Central memory CD4-positive, alpha-beta T cell (primary cell): ENCODE data around the gene ALOX5AP.

Source experiments
- DNase-seq: peaks from one replicate; pipeline ENCODE4 v3.0.0; 2022

The ALOX5AP gene

GRCh38 chr13:30797847-30798535, 62.6 kb downstream of the ALOX5AP start:
- DNase-seq: no peak

- DNase-seq: no peak
These were observed 63.5 kb downstream of the ALOX5AP start for GRCh38 chr13:30798776-30799355.

DNA sequence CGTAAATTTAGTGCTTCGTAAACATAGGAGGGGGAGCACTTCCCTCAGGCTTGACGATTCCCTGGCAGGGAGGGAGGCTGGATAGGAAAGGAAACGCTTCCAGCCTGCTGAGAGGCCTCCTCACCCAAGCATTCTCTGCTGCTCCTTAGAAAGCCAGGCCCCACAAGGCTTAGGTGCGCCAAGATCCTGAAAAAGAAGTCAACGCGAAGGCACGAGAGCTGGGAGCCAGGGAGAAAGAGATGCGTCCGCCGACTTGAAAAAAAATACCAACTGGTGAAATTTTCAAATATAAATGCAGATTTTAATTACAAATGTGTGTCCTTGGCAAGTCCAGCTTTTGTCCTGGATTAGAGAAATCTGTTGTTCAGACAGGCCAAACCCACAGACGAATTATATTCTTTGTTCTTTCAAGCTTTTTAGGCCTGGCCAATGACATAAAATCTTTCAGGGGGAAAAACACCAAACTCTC, 64.0 kb downstream of the ALOX5AP start:
- no peak for DNase-seq

GRCh38 chr13:30800107-30800506, 64.8 kb downstream of the ALOX5AP start:
- no peak for DNase-seq

- no peak for DNase-seq
These were observed 67.2 kb downstream of the ALOX5AP start for GRCh38 chr13:30802501-30802900.

DNA sequence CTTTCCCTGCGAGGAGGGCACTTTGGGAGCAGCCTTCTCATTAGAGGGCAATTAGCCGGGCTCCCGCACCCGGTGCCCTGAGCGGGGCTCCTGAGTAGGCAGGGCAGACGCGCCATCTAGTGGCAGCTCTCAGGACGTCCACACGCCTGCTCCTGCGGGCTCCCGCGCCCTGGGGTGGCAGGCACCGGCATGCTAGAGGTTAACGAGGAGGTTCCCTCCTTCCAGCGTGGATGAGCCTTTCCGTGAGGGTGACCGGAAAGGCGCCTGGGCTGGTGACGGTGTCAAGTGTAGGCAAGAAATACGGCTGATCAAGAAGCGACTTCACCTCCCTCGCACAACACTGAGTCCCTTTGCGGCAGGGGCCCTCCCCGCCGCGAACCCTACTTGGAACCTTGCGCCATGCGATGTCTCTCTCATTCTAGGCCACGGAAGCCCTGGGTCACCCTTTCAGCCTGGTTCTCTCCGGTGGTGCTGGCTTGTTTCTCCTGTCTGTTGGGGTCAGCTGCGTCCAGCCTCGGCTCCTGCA, 67.7 kb downstream of the ALOX5AP start:
- DNase-seq: peak; percentile 70

- no peak for DNase-seq
These were observed 68.4 kb downstream of the ALOX5AP start for GRCh38 chr13:30803749-30804148.

DNA sequence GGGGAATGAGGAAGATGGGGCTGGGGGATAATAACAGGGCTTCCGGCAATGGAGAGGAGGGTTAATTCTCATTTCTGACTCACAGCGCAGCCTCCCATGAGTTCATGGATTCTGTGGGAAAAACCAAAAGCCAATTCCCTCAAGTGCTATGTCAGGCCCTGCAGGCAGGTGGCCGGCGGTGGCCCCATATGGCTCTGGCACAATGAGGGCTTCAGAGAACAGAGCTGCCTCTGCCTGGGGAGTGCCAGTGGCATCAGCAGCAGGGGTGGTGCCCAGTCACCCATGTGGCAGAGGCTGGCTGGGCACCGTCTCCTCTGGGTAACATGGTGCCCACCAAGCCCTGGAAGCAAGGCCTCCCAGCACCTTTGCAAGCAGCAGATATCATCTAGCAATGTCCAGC, 69.1 kb downstream of the ALOX5AP start:
- no peak for DNase-seq

GRCh38 chr13:30805132-30805537, 69.8 kb downstream of the ALOX5AP start:
- DNase-seq: no peak

DNA sequence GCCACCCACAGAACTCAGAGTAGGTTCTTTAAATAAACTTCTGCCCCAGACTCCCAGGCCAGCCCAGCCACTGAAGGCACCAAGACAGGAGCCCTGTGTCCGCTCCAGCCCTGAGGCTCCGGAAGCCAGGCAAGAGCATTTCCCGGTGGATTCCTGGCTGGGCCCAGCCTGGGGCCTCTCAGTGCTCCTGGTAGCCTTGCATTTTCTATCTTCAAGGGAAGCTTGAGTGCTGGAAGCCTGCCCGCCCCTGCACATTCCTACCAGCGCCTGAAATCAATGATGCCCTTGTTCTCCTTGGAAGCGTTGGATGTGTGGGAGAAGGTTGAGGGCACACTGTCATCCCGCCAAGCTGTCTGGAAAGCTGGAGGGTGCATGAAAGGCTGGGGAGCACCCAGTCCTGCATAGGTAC, 70.3 kb downstream of the ALOX5AP start:
- no peak for DNase-seq

- DNase-seq: no peak
These were observed 71.4 kb downstream of the ALOX5AP start for GRCh38 chr13:30806784-30807183.

DNA sequence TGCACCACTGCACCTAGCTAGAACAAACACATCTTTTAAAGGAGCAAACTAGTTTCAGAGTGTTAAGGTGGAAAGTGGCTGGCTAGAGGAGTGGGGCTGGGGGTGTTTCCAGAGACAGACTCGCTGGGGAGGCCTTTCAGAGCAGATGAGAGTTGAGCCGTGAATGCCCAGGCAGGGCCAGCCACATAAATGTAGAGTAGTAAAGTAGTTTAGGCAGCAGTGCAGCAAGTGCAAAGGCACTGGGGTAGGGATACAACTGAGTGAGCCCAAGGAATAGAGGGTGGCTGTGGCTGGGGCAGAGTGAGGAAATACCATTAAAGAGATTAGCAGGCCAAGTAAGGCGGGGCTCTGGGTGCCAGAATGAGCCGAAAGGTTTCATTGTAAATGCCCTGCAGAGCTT, 72.0 kb downstream of the ALOX5AP start:
- DNase-seq: no peak

DNA sequence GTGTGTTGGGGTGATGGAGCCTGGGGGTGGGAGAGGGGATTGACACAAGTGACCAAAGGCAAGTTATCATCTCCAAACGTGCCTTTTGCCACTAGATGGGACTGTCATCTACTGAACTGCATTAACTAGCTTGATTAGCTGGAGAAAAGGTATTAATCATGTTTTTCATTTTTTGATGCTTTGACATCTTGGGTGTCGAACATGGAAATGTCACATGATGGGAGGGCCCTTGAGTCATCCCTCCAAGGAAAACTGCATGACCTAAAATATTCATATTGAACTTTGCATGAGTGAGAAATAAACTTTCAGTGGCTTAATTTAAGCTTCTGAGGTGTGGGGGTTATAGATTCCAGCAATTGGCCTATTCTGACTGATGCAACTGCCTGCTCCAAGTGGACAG, 73.3 kb downstream of the ALOX5AP start:
- no peak for DNase-seq

DNA sequence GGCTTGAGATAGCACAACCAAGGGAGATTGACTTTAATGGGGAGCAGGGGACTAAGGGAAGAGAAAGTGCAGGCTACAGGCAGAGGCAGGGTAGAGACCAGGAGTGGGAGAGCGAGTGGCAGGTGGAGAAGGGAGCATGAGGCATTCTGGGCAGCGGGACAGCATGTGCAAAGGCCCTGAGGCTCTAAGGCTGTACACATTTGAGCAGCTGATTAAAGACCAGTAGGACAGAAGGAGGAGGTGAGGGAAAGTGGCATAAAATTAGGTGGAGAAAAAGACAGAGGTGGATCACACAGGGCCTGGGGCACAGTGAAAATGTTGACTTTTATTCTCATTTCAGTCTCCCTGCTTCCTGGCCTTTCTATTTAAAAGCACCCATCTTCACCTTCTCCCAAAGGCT, 74.4 kb downstream of the ALOX5AP start:
- DNase-seq: no peak

DNA sequence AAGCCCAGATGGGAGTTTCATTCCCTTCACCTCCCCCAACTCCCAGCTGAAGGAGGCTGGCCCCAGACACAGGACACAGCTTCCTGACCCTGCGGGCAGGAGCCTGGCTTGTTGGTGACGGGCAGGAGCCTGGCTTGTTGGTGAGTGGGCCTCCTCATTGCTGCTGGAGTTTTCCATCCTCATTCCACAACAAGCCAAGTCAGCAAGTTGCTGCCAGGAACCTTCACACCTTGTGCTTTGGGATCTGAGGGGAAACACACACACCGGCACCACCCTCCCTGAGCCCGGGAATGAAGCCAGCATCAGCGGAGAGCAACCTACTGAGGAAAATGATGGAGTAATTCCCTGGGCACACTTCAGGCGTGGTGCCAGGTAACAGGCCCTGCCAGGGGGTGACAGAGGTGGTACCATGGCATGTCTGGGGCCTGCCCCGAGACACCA, 74.9 kb downstream of the ALOX5AP start:
- DNase-seq: no peak

- no peak for DNase-seq
These were observed 75.5 kb downstream of the ALOX5AP start for GRCh38 chr13:30810801-30811200.
